GM15510 (cell line): Measurements from ENCODE around the gene AFF3.

ENCODE experiments used
- POLR2A ChIP-seq: IDR thresholded peaks from 3 replicates; pipeline ENCODE4 v1.6.1; 2011; ENCODE audit warnings: borderline replicate concordance; ENCODE audit not compliant: insufficient read length; ENCODE audit errors: extremely low read depth

Gene AFF3

GRCh38 chr2:100008956-100009355 is 133.4 kb downstream of the AFF3 start:
- TF ChIP-seq POLR2A, result no peak

- no peak for TF ChIP-seq POLR2A
Observed at GRCh38 chr2:100006516-100006915, 135.9 kb downstream of the AFF3 start.

DNA sequence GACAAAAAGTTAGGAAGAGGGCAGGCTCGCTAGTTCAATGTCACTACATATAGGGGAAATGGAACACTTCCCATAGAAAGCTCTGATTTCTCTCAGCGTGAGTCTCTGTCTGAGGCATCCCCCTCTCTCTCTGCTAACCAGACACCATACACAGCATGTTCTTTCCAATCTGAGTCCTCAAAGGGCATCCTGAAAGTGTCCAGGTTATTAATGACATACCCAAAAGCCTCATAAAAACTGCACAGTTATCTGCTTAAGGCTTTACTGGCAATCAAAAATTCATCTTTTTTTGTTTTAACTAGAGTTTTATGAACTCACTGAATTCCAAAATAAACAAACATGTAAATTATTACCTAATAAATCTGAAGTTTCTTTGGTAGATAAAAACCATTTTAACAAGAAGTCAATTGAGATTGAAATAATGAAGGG is 137.4 kb downstream of the AFF3 start:
- TF ChIP-seq POLR2A, result no peak

DNA sequence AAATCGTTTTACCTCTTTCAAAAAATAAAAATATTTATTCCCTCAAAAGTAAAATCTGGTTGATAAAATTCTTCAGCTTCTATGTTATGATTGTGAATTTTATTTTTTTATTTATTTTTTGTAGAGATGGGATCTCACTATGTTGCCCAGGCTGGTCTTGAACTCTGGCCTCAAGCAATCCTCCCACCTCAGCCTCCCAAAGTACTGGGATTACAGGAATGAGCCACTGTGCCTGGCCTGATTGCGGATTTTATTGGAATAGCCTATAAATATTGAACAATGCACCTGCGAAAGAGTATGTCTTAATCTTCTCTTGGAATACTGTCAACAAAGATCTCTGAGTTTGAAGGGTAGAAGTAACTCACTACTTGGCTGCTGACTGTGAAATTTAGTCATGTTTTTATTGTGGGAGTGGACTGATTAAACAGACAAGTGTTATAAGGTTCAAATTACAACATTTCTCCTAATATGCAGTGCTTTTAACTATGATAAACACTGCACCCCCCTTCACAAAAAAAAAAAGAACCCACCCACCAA is 138.0 kb downstream of the AFF3 start:
- TF ChIP-seq POLR2A, result no peak

DNA sequence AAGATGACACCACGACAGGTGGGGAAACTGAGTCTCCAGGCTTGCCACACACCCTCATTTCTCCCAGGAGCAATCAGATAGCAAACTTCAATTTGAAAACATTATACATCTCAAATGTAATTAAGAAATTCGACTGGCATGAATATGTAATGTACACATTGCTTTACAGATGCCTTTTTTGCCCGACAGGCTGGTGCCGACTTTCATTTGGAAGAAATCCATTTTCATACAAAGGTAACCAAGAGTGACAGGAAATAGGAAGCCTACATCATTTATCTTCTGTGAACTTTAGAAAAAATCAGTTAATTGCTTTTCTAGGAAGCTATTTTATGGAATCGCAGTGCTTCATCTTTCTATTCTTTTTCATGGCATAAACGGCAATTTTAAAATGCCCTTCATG is 140.3 kb downstream of the AFF3 start:
- TF ChIP-seq POLR2A, result no peak

GRCh38 chr2:100000915-100001707 is 141.3 kb downstream of the AFF3 start:
- no peak for TF ChIP-seq POLR2A

GRCh38 chr2:99998651-99999320 is 143.6 kb downstream of the AFF3 start:
- TF ChIP-seq POLR2A, result no peak

GRCh38 chr2:99989905-99990304 is 152.5 kb downstream of the AFF3 start:
- TF ChIP-seq POLR2A, result no peak

DNA sequence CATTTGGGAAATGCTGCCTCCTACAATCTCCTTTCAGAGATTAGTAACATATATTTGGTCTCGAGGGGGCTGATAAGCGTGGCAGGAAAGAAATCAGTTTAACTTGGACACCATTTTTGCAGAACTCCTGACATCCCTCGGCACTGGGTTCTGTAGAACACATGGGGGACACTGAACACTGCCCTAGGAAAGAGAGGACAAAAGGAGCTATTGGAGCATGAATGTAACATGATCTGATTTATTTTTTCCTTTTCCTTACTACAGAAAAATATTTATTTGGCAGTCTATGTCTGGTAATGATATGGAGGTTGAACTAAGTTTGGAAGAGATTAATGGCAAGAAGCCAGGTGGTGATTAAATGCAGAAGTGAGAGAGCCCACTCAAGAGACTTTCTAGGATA is 153.8 kb downstream of the AFF3 start:
- TF ChIP-seq POLR2A, result no peak

- no peak for TF ChIP-seq POLR2A
Observed at GRCh38 chr2:99987160-99987559, 155.2 kb downstream of the AFF3 start.

- TF ChIP-seq POLR2A, result no peak
Observed at GRCh38 chr2:99984799-99985515, 157.4 kb downstream of the AFF3 start.

DNA sequence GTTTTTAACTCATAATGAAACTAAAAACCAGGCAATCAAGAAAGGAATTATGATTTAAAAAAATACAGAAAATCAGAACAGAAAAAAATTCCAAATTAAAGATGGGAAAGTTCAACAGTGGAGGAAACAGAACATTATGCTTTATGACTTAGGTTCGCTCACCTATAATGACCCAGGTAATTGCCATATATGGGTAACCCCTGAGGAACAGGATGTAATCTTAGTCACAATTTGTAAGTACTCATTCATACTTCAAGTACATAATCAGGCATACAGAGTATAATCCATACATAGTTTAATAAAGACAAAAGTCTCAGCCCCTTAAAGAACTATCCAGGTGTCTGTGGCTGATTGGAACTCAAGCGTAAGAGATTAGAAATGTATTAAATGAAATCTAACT is 159.6 kb downstream of the AFF3 start:
- no peak for TF ChIP-seq POLR2A

DNA sequence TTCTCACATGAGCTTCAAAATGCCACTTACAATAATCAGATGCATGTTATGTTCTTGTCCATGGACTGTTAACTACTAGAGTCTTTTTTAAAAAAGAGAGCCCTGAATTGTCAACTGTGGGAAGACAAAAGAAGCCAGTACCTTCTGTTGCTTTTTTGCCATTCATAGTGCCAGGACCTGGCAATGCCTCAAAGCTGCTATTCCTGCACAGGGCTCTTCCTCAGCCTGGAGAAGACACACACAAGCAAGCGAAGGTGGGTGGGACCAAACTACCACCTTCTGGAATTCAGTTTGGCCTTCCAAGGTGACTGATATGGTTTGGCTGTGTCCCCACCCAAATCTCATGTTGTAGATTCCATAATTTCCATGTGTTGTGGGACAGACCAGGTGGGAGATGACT is 160.6 kb downstream of the AFF3 start:
- no peak for TF ChIP-seq POLR2A

DNA sequence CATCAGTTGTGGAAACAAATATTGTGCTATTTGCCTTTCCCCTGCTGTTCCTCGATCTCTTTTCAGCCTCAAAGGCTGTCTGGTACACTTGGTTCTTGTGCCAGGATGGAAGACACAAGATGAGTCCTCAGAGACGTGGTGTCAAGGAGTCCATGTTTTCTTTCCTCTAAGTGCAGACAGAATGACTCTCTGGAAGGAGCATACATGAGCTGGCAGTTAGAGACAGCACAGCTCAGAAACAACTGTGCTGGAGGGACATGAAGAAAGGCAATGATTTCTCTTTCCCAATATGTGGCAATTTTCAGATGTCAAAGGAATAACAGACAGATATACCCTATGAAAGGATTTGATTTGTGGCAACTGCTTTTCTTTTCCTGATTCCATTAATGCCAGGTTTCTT is 162.2 kb downstream of the AFF3 start:
- TF ChIP-seq POLR2A, result no peak

DNA sequence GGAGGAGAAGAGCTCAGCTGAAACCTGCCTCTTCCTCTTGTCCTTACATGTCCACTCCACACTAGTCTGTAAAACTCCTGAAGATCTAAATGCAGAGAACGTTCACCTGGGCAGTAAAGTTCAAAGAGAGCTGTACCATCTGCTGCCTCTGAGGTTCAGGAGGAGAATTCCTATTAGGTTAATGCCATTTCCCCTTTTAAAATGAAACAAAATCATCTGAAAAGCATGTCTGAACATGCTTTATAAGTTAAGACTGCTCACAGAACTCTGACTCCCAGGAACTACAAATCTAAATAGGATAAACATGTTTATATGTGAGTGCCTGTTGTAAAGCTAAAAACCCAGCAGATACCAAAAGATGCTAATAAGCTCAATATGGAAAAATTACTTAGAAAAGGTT is 164.4 kb downstream of the AFF3 start:
- no peak for TF ChIP-seq POLR2A

DNA sequence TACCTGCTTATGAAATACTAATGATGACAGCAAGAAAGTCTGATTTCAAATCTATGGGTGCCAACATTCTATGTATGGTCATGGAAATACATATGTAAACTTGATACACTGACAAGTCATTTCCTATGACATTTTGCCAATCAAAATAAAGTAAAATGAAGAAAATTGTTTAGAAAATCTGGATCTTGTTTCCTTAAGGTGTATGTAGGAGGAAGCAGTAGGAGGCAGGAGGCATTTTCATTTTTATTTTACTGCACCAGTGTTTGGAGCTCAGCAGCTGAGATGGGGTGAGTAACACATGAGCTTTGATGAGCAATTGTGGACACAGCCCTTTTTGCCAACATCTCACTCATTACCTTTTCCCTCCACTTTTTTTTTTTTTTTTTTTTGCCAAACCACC is 167.0 kb downstream of the AFF3 start:
- no peak for TF ChIP-seq POLR2A

DNA sequence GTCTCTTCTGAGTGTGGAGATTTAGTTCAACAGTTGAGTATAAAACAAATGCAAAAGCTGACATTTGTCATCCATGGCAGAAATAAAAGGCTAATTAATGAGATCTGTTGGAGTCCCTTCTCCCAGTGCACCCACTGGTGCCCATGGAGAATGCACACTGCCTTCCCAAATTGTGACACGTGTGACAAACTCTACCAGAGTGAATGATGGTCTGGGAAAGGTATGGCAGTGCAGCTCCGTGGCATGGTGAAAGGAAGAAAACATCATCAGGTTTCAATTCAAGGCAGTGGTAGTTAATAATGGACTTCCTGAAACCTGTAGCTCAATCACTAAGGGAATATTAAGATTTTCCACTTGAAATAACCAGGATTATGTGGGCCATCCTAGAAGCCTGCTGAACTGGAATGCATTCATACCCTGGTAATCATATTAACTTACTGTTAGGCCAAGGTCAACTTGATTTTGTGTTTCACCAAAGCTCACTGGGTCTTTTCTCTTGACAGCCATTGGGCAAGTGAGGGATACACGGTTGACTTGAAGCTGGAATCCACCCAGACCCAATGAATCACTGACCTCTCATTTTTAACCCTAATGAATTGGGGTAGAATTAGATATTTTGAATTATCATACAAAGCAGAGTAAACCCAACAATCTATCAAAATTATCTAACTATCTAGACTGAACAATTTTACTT is 167.6 kb downstream of the AFF3 start:
- no peak for TF ChIP-seq POLR2A
